SIG-M5 (cell line): ENCODE data around the gene LHPP.

Source experiments
- DNase-seq: peaks from one replicate; lab custom pipeline; 2025; lab: John Stamatoyannopoulos, UW

Gene LHPP

GRCh38 chr10:124496620-124497019, 35.0 kb downstream of the LHPP start:
- DNase-seq: no peak

GRCh38 chr10:124497196-124497881, 35.7 kb downstream of the LHPP start:
- DNase-seq: no peak

- no peak for DNase-seq
Observed at GRCh38 chr10:124498056-124498455, 36.4 kb downstream of the LHPP start.

- DNase-seq: no peak
Observed at GRCh38 chr10:124500757-124501156, 39.1 kb downstream of the LHPP start.

GRCh38 chr10:124504711-124505110, 43.1 kb downstream of the LHPP start:
- no peak for DNase-seq

- DNase-seq: no peak
Observed at GRCh38 chr10:124505279-124505678, 43.7 kb downstream of the LHPP start.

- DNase-seq: no peak
Observed at GRCh38 chr10:124508070-124508667, 46.5 kb downstream of the LHPP start.

GRCh38 chr10:124508907-124509454, 47.4 kb downstream of the LHPP start:
- DNase-seq: no peak

- DNase-seq: no peak
Observed at GRCh38 chr10:124509880-124510632, 48.4 kb downstream of the LHPP start.

- DNase-seq: no peak
Observed at GRCh38 chr10:124510759-124511158, 49.1 kb downstream of the LHPP start.

- DNase-seq: no peak
Observed at GRCh38 chr10:124511205-124512039, 49.8 kb downstream of the LHPP start.

- DNase-seq: no peak
Observed at GRCh38 chr10:124512040-124512428, 50.4 kb downstream of the LHPP start.

- DNase-seq: no peak
Observed at GRCh38 chr10:124512600-124512999, 51.0 kb downstream of the LHPP start.

GRCh38 chr10:124515244-124515970, 53.8 kb downstream of the LHPP start:
- DNase-seq: no peak

GRCh38 chr10:124516181-124516580, 54.6 kb downstream of the LHPP start:
- DNase-seq: no peak

- no peak for DNase-seq
Observed at GRCh38 chr10:124516746-124517397, 55.2 kb downstream of the LHPP start.

GRCh38 chr10:124517461-124517860, 55.8 kb downstream of the LHPP start:
- DNase-seq: no peak

- no peak for DNase-seq
Observed at GRCh38 chr10:124517931-124518330, 56.3 kb downstream of the LHPP start.

GRCh38 chr10:124518366-124518765, 56.7 kb downstream of the LHPP start:
- no peak for DNase-seq

- no peak for DNase-seq
Observed at GRCh38 chr10:124520558-124521428, 59.2 kb downstream of the LHPP start.
